Ovary (tissue), 9 donors: ENCODE data around the gene TBXA2R. TPM values are rescaled to one million over a fixed set of nuclear protein-coding genes. Genes with fewer than 3 reads are reported as not detected.
"Not testable (repeated sequence)": the region's sequence is repeated elsewhere in the genome, so short reads cannot be mapped to it uniquely, and the experiment has no call there.

Experiments used
- DNase-seq, 5 donors: peaks; one replicate each; pipeline ENCODE4 v3.0.0-alpha.2; 2019 to 2020
- H3K27ac ChIP-seq, 2 donors: fragments of 200-600 bp; one replicate each; pipeline versions ENCODE4 v1.5.1 to v1.8.0; 2019 to 2022
- H3K27me3 ChIP-seq: fragments of 200-600 bp; one replicate; pipeline ENCODE4 v1.8.0; 2022
- H3K36me3 ChIP-seq: fragments of 200-600 bp; sonication (generic); one replicate; pipeline ENCODE4 v1.5.1; 2019
- H3K4me1 ChIP-seq: one replicate; pipeline ENCODE4 v1.8.1; 2013; ENCODE audit warnings: mild to moderate bottlenecking, moderate library complexity; ENCODE audit not compliant: insufficient read depth
- H3K4me3 ChIP-seq: fragments of 200-600 bp; sonication (generic); one replicate; pipeline ENCODE4 v1.5.1; 2017
- H3K9me3 ChIP-seq, 2 donors: fragments of 200-600 bp in 1 of 2; sonication (generic) in 1 of 2; one replicate each; pipeline versions ENCODE4 v1.5.1 to v1.8.1; 2013 to 2019; ENCODE audit warnings: mild to moderate bottlenecking in 1 of 2, moderate library complexity in 1 of 2
- EP300 ChIP-seq: sonication (generic); formaldehyde crosslinking; IDR thresholded peaks from one replicate; pipeline ENCODE4 v1.6.1; 2017; ENCODE audit warnings: antibody characterized with exemption
- POLR2A ChIP-seq: fragments of 450-650 bp; IDR thresholded peaks from one replicate; pipeline ENCODE4 v1.6.1; 2017; ENCODE audit warnings: antibody characterized with exemption, mild to moderate bottlenecking, moderate library complexity
- WGBS, 3 donors: extraction: QIAGEN DNeasy Blood & Tissue Kit in 1 of 3; methylation state at CpG; one replicate each; pipeline versions ENCODE4 v1.1.5 to v1.1.7; 2013 to 2017; 5-methylcytosine and 5-hydroxymethylcytosine counted together
- intact Hi-C, 4 donors: fragments of 100-400 bp; cut with DNase I; formaldehyde crosslinking; loops; one replicate each; pipeline versions ENCODE4 v1.11.0 to v1.15.1; 2022 to 2023
- polyA plus RNA-seq, 2 donors: library from polyadenylated mRNA; stranded (reverse); fragments of 200-250 nt in 1 of 2; fragments of 350-450 nt in 1 of 2; fragmentation: Illumina TruSeq in 1 of 2; extraction: RNeasy Lipid Tissue Mini Kit (QIAGEN cat#74804) in 1 of 2; gene quantifications; one replicate each; pipeline ENCODE4 v1.2.3, GENCODE V29; 2013 to 2014
- total RNA-seq, 7 donors: library from RNA; depleted of rRNA in 2 of 7; stranded (reverse); fragments of >200 nt in 2 of 7; fragmentation: NEBNext Ultra II Directional in 3 of 7; extraction: Animal tissue kit (Norgen Biotek cat#: 25700) in 3 of 7; gene quantifications; one replicate each; pipeline versions ENCODE4 v1.1.0 to v1.2.4, GENCODE V29; 2016 to 2023
- TF ChIP-seq, protein P1 (sequence below), 3 donors: fragments of 450-650 bp in 2 of 3; fragments of 200-600 bp in 1 of 3; IDR thresholded peaks; one replicate each; pipeline versions ENCODE4 v1.5.1 to v1.8.0; 2016 to 2022; ENCODE audit warnings: antibody characterized with exemption in 3 of 3, mild to moderate bottlenecking in 1 of 3
- donor health status: DM: no; HTN: no; CAD: no; lungs with moderate emphysema.
- donor health status: DM: no; HTN: no; CAD: no.
- donor health status: Bipolar disorder and iron deficiency.
- donor health status: DM: yes; HTN: yes; CAD: no.
- donor health status: DM: no; HTN: no; CAD: no.
- donor health status: DM: yes; HTN: yes; CAD: no.

Gene TBXA2R
- total and polyA plus RNA-seq, 9 donors: 1.1 to 3.7 (median 1.5) TPM

DNA sequence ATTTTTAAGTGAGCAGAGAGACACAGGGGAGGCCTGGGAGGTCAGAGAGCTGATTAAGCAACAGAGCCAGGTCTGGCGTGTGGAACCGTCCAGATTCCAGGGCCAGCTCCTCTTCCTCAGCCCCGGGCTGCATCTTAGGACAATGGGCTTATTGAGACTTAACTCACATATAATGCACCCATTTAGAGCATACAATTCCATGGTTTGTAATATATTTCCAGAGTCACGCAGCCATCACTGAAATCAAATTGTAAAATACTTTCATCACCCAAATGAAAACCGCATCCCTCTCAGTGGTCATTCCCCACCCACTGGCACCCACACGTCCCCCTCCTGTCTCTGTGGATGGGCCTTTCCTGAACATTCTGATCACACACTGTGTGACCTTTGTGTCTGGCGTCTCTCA, 36.1 kb downstream of the TBXA2R start:
- Histone ChIP-seq H3K9me3 (no peaks in the 10 kb centered on the region), H3K4me1 (peaks cover 7% of the 10 kb centered on the region), H3K27ac (no peak overlapping the region), H3K27me3 (no peaks in the 10 kb centered on the region), H3K36me3 (no peaks in the 10 kb centered on the region), H3K4me3 (no peak overlapping the region)
- TF ChIP-seq POLR2A: no peak
- TF ChIP-seq, protein P1, sequence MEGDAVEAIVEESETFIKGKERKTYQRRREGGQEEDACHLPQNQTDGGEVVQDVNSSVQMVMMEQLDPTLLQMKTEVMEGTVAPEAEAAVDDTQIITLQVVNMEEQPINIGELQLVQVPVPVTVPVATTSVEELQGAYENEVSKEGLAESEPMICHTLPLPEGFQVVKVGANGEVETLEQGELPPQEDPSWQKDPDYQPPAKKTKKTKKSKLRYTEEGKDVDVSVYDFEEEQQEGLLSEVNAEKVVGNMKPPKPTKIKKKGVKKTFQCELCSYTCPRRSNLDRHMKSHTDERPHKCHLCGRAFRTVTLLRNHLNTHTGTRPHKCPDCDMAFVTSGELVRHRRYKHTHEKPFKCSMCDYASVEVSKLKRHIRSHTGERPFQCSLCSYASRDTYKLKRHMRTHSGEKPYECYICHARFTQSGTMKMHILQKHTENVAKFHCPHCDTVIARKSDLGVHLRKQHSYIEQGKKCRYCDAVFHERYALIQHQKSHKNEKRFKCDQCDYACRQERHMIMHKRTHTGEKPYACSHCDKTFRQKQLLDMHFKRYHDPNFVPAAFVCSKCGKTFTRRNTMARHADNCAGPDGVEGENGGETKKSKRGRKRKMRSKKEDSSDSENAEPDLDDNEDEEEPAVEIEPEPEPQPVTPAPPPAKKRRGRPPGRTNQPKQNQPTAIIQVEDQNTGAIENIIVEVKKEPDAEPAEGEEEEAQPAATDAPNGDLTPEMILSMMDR (IDR thresholded peaks at IDR 0.05): no peak
- TF ChIP-seq EP300: no peak
- no peak for DNase-seq
- 82 to 89% (median 84%) methylated on average over 7 of the region's 7 CpGs for WGBS, 3 donors
- intact Hi-C loops: no loop called here

DNA sequence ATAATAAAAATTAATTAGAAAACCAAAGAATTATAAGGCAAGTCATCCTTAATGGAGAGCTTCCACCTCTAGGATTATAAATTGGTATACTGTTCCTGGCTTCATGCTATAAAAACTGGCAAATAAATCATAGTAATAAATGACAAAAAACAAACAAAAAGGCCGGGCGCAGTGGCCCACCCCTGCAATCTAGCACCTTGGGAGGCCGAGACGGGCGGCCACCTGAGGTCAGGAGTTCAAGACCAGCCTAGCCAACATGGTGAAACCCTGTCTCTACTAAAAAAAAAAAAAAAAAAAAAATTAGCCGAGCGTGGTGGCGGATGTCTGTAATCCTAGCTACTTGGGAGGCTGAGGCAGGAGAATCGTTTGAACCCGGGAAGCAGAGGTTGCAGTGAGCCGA, 36.6 kb downstream of the TBXA2R start:
- H3K9me3 ChIP-seq, H3K27ac ChIP-seq, H3K27me3 ChIP-seq, H3K4me3 ChIP-seq, intact Hi-C loops, DNase-seq, H3K4me1 ChIP-seq, H3K36me3 ChIP-seq: not testable (repeated sequence)
- WGBS, 3 donors: 83 to 85% (median 84%) methylated on average over 11 of the region's 11 CpGs

DNA sequence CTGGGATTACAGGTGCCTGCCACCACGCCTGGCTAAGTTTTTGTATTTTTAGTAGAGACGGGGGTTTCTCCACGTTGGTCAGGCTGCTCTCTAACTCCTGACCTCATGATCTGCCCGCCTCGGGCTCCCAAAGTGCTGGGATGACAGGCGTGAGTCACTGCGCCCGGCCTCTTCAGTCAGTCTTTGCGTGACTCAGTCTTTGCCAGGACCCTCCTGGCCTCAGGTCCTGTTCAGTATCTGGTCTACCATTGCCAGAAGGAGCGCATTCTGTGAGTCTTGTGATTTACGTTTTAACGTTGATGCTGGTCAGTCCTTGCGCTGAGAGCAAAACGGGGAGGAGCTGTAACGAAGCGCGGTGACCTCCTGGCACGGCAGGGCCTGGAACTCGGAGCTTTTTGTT, 41.5 kb downstream of the TBXA2R start:
- Histone ChIP-seq H3K27me3 (no peaks in the 10 kb centered on the region), H3K27ac (no peak overlapping the region), H3K9me3 (no peaks in the 10 kb centered on the region), H3K4me3 (no peak overlapping the region), H3K36me3 (no peaks in the 10 kb centered on the region), H3K4me1 (no peaks in the 10 kb centered on the region)
- DNase-seq: no peak
- WGBS, 3 donors: 75 to 77% (median 76%) methylated on average over 19 of the region's 19 CpGs
- TF ChIP-seq, protein P1 (IDR thresholded peaks at IDR 0.05): no peak
- TF ChIP-seq EP300 (no peak), POLR2A (no peak)
- intact Hi-C loops: no loop called here

DNA sequence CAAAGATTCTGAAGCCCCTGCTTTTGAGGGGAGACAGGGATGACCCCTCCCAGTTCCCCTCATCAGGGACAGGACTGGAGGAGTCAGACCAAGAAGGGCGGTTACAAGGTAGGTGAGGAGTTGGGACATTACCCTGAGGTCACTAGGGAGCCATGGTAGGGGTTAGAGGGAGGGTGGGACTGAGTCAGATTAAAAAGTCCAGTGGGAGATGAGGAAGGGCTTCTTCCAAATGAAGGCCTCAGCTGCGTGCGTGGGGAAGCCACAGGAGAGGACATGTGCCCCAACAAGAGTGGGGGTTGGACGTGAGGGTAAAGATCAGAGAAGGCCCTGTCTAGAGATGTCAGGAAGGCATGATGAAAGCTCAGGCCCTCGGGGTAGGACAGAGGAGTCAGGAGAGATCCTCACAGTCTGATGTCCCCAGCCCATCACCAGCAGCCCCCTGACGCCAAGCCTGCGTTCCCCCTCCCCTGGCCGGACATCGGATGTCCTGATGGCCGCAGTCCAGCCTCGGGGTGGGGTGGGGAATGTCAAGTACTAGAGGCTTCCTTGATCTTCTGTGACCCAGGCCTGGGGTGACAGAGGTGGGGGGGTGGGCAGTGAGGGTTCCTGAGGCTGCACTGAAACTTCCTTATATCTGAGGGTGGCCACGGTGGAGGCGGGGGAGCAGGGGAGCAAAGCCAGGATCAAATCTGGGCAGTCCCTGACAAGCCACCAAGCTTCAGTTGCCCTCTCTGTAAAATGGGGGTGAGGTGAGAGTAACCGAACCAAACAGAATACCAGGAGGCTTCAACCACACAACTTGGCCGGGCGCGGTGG, 42.8 kb downstream of the TBXA2R start:
- TF ChIP-seq POLR2A (no peak), EP300 (no peak)
- TF ChIP-seq, protein P1 (IDR thresholded peaks at IDR 0.05): no peak
- Histone ChIP-seq H3K27me3 (no peaks in the 10 kb centered on the region), H3K4me1 (no peaks in the 10 kb centered on the region), H3K4me3 (no peak overlapping the region), H3K36me3 (no peaks in the 10 kb centered on the region), H3K9me3 (no peaks in the 10 kb centered on the region), H3K27ac (no peak overlapping the region)
- intact Hi-C loops: no loop called here
- DNase-seq: no peak
- WGBS, 3 donors: 75 to 82% (median 81%) methylated on average over 17 of the region's 17 CpGs

DNA sequence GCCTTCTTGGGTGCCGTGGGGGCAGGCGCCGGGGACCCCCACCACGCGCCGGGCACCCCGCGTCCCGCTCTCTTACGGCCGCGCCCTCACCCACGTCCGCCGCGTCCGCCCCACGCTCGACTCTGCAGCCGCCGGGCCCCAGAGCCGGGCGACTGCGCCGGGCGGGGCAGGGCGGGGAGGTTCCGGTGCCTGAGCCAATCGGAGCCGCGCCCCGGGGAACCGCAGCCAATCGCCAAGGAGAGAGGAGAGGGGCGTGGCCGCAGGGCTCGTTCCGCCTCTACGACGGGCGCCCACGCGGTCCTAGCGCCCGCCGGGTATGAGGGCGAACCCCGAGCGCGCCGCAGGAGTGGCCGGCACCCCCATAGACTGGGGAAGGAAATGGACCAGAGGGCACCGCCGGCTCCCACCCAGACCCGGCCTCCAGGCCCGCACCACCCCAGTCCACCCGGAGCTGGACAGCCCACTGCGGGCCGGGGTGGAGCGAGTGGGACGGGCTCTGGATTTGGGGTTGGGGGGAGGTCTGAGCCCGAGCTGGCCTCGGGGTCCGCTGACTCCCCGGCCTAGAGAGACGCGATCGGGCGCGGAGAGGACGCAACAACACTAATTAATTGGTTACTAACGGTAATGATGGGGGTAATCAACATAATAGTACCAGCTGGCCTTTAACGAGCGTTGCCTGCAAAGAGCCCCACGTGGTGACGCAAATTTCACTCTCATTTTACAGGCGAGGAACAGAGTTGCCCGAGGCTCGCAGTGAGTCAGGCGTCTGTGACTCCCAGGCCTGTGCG, 49.0 kb downstream of the TBXA2R start, which contains the start of gene MFSD12:
Gene MFSD12, minus strand, starts transcription at position 126 of the 788 bp plus-strand sequence. CDS start 183 bp downstream, outside the sequence.
- WGBS, 3 donors: 0% methylated on average over 29 to 81 of the region's 81 CpGs
- Histone ChIP-seq H3K27me3 (no peaks in the 10 kb centered on the region), H3K4me1 (peaks cover 10% of the 10 kb centered on the region), H3K36me3 (no peaks in the 10 kb centered on the region), H3K4me3 (peak within 1 kb of the TSS; percentile 86), H3K27ac (peak within 1 kb of the TSS in 1 of 2 donors; percentile 45), H3K9me3 (no peaks in the 10 kb centered on the region)
- intact Hi-C loops: no loop called here
- peak; percentile 93 to 96 (median 94) for DNase-seq
- TF ChIP-seq POLR2A (peak; percentile 64), EP300 (no peak)
